ENCODE measurements around the gene EPS8L2.

EPS8L2 gene

GRCh38 chr11:762421-763072 is 56.5 kb downstream of the EPS8L2 start:
- DNase-seq (ENCODE audit: low spot score): peak; percentile 88

- DNase-seq (ENCODE audit: low spot score): peak; percentile 38
These were observed 57.0 kb downstream of the EPS8L2 start for GRCh38 chr11:763073-763463.

GRCh38 chr11:763549-764321 is 57.7 kb downstream of the EPS8L2 start:
- peak; percentile 36 for DNase-seq (ENCODE audit: low spot score)

DNA sequence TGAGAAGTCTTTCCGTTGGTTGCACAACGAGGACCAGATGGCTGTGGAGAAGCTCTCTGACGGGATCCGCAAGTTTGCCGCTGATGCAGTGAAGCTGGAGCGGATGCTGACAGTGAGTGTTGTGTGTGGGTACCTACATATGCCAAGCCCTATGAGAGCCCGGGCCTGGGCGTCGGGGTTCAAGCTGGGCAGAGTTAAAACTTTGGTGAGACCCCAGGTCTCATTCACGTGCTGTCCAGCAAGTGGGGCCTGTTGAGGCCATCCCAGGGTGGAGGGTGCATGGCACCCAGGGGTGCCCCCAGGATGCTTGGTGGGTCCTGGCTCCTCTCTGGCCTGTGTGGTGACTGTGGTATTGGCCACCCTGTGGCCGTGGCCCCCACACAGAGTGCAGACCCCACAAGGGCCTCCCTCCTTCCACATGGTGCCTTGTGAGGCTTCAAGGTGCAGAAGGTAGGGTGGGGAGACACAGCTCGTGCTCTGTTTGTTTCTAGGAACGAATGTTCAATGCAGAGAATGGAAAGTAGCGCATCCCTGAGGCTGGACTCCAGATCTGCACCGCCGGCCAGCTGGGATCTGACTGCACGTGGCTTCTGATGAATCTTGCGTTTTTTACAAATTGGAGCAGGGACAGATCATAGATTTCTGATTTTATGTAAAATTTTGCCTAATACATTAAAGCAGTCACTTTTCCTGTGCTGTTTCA is 58.4 kb downstream of the EPS8L2 start:
- no peak for DNase-seq (ENCODE audit: low spot score)

DNA sequence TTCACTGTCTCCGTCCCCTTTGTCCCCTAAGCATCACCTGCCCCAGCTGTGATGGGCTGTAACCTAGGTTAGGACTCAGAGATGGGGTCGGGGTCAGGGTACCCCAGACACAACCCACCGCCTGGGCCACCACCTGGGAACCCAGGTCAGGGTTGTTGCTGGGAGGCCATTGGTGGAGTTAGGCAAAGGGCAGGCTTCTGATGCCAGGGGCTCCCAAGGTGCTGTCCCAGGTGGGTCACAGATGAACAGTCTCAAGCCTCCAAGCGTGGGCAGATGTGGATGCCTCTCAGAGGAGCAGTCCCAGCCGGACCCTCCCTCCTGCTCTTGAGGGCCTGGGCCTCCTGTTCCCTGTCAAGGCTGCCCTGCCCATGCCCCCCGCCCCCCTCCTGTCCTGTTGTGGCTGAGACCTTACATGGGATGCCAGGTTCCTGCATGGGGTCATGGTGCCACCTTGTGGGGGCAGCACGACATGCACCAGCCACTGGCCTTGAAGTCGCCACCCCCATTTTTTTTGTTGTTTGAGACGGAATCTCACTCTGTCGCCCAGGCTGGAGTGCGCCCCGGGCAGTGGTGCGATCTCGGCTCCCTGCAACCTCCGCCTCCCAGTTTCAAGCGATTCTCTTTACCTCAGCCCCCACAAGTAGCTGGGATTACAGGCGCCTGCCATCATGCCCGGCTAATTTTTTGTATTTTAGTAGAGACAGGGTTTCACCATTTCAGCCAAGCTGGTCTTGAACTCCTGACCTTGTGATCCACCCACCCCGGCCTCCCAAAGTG is 59.2 kb downstream of the EPS8L2 start:
- peak; percentile 83 for DNase-seq (ENCODE audit: low spot score)

DNA sequence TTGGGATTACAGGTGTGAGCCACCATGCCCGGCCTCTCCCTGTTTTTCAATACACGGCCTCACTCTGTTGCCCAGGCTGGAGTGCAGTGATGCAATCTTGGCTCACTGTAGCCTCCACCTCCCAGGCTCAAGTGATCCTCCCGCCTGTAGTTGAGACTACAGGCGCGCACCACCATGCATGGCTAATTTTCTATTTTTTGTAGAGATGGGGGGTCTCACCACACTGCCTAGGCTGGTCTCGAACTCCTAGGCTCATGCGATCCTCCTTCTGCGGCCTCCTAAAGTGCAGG is 59.7 kb downstream of the EPS8L2 start:
- DNase-seq (ENCODE audit: low spot score): no peak

DNA sequence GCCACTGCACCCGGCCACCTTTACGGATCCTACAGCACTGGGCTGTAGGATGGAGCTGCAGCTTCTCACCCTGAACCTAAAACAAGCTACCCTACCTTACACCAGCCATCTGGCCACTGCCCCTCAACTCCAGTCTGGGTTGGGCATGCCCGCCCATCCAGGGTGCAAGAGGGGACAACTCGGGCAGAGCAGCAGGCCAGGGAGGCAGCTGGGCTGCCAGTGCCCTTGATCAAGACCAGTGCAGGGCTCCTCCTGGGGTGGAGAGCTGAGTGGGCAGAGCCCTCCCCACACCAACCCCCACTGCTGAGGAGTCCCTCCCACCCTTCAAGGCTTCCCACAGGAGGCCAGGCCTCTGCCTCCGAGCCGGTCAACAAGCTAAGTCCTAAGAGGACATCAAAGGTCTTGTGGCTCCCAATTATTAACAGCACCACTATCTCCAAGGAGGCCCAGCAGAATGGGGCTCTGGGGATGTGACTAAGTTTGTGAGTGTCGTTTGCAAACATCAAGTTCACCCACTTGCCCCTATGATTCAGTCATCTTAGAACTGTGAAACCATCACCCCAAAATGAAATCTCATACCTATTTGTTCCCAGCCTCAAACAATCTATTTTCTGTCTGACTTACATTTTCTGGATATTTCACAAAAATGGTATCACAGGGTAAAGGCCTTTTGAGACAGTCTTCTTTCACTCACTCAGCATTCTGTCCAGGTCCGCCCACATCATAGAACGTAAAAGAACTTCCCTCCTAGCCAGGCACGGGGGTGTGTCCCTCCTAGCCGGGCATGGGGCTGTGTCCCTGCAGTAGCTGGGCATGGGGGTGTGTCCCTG is 60.3 kb downstream of the EPS8L2 start:
- DNase-seq (ENCODE audit: low spot score): no peak

GRCh38 chr11:766936-767210 is 60.8 kb downstream of the EPS8L2 start:
- no peak for DNase-seq (ENCODE audit: low spot score)

DNA sequence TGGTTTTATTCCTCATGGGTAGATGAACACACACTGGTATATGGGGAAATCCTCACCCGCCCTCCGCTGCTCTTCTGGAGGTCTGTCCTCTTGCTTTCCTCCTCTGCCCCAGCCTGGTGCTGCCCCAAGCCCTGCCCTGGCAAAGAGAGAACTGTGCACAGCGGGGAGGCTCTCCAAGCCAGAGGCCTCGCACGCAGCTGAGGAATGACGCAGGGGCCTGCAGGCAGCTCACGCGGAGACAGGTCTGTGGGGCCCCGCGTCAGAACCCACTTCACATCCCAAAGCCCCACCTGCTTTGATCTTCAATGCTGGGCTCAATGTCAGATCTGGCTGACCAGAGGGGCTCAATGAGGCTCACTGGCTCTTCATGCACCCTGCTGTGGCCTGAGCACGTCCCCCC is 61.2 kb downstream of the EPS8L2 start:
- no peak for DNase-seq (ENCODE audit: low spot score)

DNA sequence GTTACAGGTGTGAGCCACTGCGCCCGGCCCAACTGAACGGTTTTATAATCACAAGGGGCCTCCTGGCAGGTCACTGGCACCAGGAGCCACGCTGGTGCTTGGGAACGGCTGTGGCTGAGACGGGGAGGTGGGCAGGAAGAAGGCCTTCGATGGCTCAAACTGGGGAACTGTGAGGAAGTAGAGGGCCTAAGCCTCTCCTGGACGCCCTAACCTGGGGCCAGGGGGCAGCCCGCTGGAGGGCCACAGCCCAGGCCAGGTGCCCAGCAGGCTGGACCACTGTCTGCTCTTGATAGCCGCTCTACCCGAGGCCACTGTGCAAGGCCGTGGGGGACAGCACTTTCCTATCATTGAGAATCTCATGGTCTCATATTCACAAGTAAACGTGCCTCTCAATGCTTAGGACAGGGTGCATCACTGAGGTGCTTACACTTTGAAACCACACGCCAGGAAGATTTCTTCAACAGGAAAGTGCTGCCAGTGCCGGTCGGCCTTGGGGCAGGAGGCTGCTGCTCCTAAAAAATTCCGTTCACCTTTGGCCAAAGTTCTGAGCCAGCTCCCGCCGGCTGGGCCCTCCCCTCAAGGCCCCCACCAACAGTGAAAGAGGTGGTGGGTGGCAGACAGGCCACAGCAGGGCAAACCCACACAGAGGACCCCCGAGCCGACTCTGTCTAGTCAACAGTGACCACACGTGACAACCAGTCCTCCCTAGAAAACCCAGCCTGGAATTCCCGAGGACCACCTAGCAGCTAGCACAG is 64.0 kb downstream of the EPS8L2 start:
- no peak for DNase-seq (ENCODE audit: low spot score)

DNA sequence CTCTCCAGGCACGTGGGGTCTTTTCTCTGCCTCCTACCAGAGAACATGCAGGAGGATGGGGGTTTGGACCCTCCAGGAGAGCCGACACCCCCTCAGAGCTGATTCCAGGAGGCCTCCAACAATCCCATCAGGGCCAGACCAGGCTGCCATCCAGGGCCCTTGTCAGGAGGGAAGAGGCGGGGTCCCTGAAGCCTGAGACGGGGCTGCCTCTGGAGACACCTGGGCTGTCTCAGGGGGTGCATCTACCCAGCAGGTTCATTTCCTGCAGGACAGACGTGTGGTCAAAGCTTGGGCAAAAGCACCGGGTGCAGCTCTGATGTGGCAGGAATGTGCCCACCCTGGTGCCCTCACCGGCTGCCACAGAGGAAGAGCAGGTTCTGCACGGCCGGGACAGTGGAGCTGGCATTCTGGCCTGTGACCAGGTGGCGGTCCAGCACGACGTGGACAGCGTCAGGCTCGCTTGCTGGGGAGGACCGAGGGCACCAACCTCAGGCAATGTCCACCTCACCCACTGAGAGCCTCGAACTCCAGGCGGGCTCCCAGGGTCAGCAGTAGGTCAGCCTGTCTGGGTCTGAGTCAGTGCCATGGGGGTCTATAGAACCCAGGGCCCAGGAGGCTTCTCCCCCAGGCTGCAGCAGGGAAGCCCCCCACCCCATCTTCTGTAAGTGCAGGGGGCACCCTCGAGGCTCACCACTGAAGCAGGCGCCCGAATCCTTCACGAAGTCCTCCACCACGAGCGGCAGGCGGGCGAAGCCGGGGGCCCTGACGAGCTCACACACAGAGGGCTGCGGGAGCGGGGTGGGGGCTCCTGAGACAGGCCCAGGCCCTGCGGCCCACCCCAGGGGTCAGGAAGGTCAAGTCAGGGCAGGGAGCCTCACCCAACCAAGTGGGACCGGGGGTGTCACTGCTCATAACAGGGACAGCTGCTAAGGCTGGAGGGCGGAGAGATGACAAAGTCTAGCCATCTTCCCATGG is 64.9 kb downstream of the EPS8L2 start:
- no peak for DNase-seq (ENCODE audit: low spot score)

- no peak for DNase-seq (ENCODE audit: low spot score)
These were observed 65.7 kb downstream of the EPS8L2 start for GRCh38 chr11:771617-772204.

DNA sequence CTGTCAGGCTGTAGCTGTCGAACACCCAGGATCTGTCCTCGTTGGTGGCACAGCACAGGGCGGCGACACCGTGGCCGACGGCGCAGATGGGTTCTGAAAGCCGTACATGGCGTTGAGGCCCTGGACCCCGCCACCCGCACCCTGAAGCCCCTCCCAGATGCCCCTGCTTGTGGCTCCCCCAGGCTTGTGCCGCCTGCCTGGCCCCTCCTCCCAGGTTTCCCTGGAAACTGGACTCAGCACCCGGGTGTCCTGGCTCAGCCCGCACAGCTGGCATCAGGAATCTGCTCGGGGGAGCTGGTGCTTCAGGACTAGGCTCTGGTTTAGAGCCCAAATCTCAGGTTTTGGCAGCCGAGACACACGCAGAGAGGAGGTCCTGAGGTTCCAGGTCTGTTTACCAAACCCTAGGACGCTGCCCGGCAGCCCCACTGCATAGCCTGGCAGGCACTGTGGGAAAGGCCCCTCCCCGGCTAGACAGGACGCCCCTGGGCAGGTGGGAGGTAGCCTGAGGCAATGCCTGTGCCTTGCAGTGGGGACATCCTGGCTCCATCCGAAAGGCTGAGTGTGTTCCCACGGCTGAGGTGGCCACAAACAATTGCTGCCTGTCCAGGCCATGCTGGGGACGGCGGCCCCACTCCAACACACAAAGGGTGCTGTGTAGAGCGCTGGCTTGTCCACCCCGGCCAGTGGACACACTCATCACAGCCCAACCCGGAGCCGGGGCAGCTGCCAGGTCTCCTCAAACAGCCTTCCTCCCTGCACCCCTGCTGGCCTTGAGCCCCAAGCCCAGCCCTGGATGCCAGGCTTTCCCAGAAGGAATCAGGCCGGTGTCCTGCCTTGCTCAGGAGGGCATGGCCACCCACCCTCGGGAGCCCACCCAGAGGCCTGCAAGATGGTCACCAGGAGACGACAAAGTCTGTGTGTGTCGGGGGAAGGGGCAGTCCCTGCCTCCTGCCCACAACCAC is 66.7 kb downstream of the EPS8L2 start:
- no peak for DNase-seq (ENCODE audit: low spot score)

GRCh38 chr11:773425-773824 is 67.4 kb downstream of the EPS8L2 start:
- DNase-seq (ENCODE audit: low spot score): no peak

GRCh38 chr11:773830-774229 is 67.8 kb downstream of the EPS8L2 start:
- no peak for DNase-seq (ENCODE audit: low spot score)

GRCh38 chr11:774873-775592 is 69.0 kb downstream of the EPS8L2 start:
- no peak for DNase-seq (ENCODE audit: low spot score)

DNA sequence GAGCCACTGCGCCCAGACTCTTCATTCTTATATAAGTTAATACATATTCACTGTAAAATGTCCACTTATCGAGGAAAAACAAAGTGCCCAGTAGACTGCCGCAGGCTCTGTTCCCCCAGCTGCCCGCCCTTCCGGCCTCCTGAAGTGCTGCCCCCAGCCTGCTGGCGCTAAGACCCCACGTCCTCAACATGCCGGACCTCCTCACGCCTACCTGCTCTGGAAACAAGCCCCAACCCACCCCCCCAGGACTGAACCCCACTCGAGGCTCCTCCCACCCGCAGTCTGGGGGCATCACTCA is 70.2 kb downstream of the EPS8L2 start:
- no peak for DNase-seq (ENCODE audit: low spot score)

All from D341Med (cell line).